ENCODE results near the gene ZGPAT. TPM values are rescaled to one million over a fixed set of nuclear protein-coding genes. Genes with fewer than 3 reads are reported as not detected.

ZGPAT gene
- total and polyA plus RNA-seq, 2 of the 13 experiments (the other 11 are each of a cell fraction or from before 2014, with no cell fraction given), result 23.0 to 41.9 TPM

GRCh38 chr20:63745961-63746731, 38.3 kb downstream of the ZGPAT start (continued):
- TF ChIP-seq RNF219 (CRISPR knock-in tag; IDR thresholded peaks at IDR 0.05) (no peak), RBM22 (optimal IDR thresholded peaks at IDR 0.05; ENCODE audit: low read length) (peak; percentile 64), SP1 (IDR thresholded peaks at IDR 0.05) (no peak), SP1 (CRISPR knock-in tag; IDR thresholded peaks at IDR 0.05) (no peak), ZNF350 (CRISPR knock-in tag; IDR thresholded peaks at IDR 0.05; ENCODE audit: borderline replicate concordance, low read depth) (no peak), ZNF20 (CRISPR knock-in tag; IDR thresholded peaks at IDR 0.05) (no peak), ZFP82 (CRISPR knock-in tag; IDR thresholded peaks at IDR 0.05; ENCODE audit: borderline replicate concordance) (no peak), PHF5A (CRISPR knock-in tag; IDR thresholded peaks at IDR 0.05; ENCODE audit: low read depth, unreplicated experiment) (no peak), TRIM22 (IDR thresholded peaks at IDR 0.05) (no peak), ZNF782 (CRISPR knock-in tag; IDR thresholded peaks at IDR 0.05; ENCODE audit: borderline replicate concordance) (no peak), PCBP1 (IDR thresholded peaks at IDR 0.05; ENCODE audit: borderline replicate concordance, low read depth, low read length) (peak; percentile 92; the same call in 1 of the 2 replicates), KDM2A (CRISPR knock-in tag; IDR thresholded peaks at IDR 0.05; ENCODE audit: borderline replicate concordance, low read depth) (no peak; the same call in 1 of the 2 replicates), PRDM4 (CRISPR knock-in tag; IDR thresholded peaks at IDR 0.05; ENCODE audit: borderline replicate concordance) (no peak), ZBTB42 (CRISPR knock-in tag; IDR thresholded peaks at IDR 0.05) (no peak), MLX (CRISPR knock-in tag; IDR thresholded peaks at IDR 0.05) (peak; percentile 95), ZNF367 (CRISPR knock-in tag; IDR thresholded peaks at IDR 0.05; ENCODE audit: borderline replicate concordance) (no peak), SALL2 (CRISPR knock-in tag; IDR thresholded peaks at IDR 0.05) (no peak), MYC (CRISPR knock-in tag; IDR thresholded peaks at IDR 0.05; ENCODE audit: borderline replicate concordance) (0 out of 2 replicates have a peak, but pooled peaks have one; percentile 11), NONO (IDR thresholded peaks at IDR 0.05) (no peak), NONO (CRISPR knock-in tag; conservative IDR thresholded peaks at IDR 0.05) (peak; percentile 56; the same call in 1 of the 2 replicates), ATF2 (CRISPR knock-in tag; IDR thresholded peaks at IDR 0.05) (no peak), IRF2 (CRISPR knock-in tag; IDR thresholded peaks at IDR 0.05) (no peak), ZNF274 (CRISPR knock-in tag; IDR thresholded peaks at IDR 0.05) (no peak)
